Stimulated activated CD4-positive, alpha-beta T cell treated with anti-CD3 and anti-CD28 coated beads, Interleukin-4, amount 100 ng/mL, for 4 hours (primary cell): ENCODE data around the gene ARHGAP45.
A peak's percentile ranks its signal among the peaks of the same experiment; 100 is the strongest.
"Not testable (repeated sequence)": the region's sequence is repeated elsewhere in the genome, so short reads cannot be mapped to it uniquely, and the experiment has no call there.

Experiments used
- DNase-seq, 2 experiments: peaks; one replicate each; pipeline ENCODE4 v3.0.0-alpha.2; 2020

The ARHGAP45 gene

GRCh38 chr19:1066748-1067340, at the start of gene ARHGAP45:
ARHGAP45 (plus strand) TSS chr19:1067167; CDS start chr19:1067406, 239 bp downstream.
- DNase-seq: peak; percentile 83 to 86

- DNase-seq: no peak
Measured at GRCh38 chr19:1017906-1018305, 49.1 kb upstream of the ARHGAP45 start.

GRCh38 chr19:1018393-1018792, 48.6 kb upstream of the ARHGAP45 start:
- no peak for DNase-seq

GRCh38 chr19:1018932-1019615, 47.9 kb upstream of the ARHGAP45 start:
- no peak for DNase-seq

GRCh38 chr19:1019616-1019961, 47.4 kb upstream of the ARHGAP45 start:
- no peak for DNase-seq

GRCh38 chr19:1019980-1020867, 46.7 kb upstream of the ARHGAP45 start:
- DNase-seq: no peak

GRCh38 chr19:1020868-1021425, 46.0 kb upstream of the ARHGAP45 start, which contains the start of gene TMEM259:
TMEM259 (minus strand) TSS chr19:1021123; CDS start chr19:1020996, 127 bp downstream.
- peak; percentile 95 to 97 for DNase-seq

GRCh38 chr19:1023883-1024188, 43.1 kb upstream of the ARHGAP45 start:
- not testable (repeated sequence) for DNase-seq

- not testable (repeated sequence) for DNase-seq
Measured at GRCh38 chr19:1025080-1025479, 41.9 kb upstream of the ARHGAP45 start.

GRCh38 chr19:1025960-1026782, 40.8 kb upstream of the ARHGAP45 start, which contains the start of gene CNN2:
CNN2 (plus strand) TSS chr19:1026608; CDS start chr19:1026662, 54 bp downstream.
- DNase-seq: peak; percentile 55 to 65

- DNase-seq: no peak
Measured at GRCh38 chr19:1026783-1027649, 40.0 kb upstream of the ARHGAP45 start.

- DNase-seq: no peak
Measured at GRCh38 chr19:1027650-1028061, 39.3 kb upstream of the ARHGAP45 start.

- DNase-seq: peak; percentile 39 to 48
Measured at GRCh38 chr19:1028062-1028926, 38.7 kb upstream of the ARHGAP45 start.

GRCh38 chr19:1032264-1032867, 34.6 kb upstream of the ARHGAP45 start:
- DNase-seq: no peak

- DNase-seq: no peak
Measured at GRCh38 chr19:1035998-1036621, 30.9 kb upstream of the ARHGAP45 start.

- no peak for DNase-seq
Measured at GRCh38 chr19:1037621-1038064, 29.3 kb upstream of the ARHGAP45 start.

- DNase-seq: no peak
Measured at GRCh38 chr19:1038978-1039645, 27.9 kb upstream of the ARHGAP45 start.

- peak; percentile 99 to 100 for DNase-seq
Measured at GRCh38 chr19:1039646-1040475, 27.1 kb upstream of the ARHGAP45 start, which contains the start of gene ABCA7. ABCA7 (plus strand) TSS chr19:1040107; CDS start chr19:1041362, 1,255 bp downstream.
